NCI-H82 treated with DMSO at 0.1 percent for 48 hours (cell line): ENCODE measurements around the gene SLC25A38.

ENCODE experiments used
- DNase-seq: peaks from one replicate; lab custom pipeline; 2025; ENCODE audit not compliant: unreplicated experiment; lab: John Stamatoyannopoulos, UW

SLC25A38 gene

DNA sequence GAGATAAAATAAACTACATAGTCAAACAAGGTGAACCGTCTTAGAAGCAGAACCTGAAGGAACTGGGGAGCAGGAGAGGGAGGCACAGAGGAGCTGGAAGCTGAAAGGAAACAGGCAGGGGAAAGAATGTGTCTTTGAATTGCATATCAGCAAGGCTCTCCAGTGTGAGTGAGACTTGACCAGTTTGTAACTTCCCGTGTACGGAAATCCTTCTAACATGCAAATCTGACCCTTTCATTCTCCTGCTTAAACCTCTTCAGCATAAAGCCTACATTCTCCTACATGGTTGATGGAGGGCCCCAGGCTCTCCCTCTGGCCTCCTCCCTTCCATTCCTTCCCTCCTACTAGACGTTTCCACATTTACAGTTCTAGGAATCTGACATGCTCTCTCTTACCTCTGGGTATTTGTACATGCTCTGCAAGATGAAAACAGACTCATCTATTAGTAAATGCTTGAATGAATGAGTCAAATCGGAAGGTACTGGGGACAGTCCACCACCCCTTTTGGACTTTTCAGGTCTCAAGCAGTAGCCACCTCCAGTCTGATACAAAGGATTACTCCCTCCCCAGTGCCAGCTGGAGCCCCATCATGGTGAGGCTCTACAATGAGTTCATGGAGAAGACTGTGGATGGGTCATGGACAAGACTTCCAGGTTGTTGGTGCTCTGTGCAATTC, 6.1 kb upstream of the SLC25A38 start:
- DNase-seq, result no peak

DNA sequence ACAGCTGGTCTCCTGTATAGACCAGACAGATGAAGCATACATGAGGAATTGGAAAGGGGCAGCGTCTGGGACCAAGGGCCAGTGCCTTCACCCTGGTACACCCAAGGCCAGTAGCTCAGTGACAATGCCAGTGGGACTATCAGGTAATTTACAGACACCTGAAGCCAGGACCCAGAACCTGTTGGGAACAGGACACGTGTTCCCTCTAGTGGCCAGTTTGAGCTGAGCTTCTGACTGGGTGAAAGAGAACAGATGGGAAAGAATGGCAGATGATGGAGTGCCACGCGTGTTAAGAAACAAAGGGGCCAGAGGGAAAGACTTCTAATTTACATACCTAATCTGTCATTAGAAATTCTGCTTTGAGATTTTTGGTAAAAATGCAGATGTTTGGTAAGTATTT, 5.1 kb upstream of the SLC25A38 start:
- DNase-seq, result no peak

GRCh38 chr3:39378957-39379777, 4.0 kb upstream of the SLC25A38 start:
- DNase-seq, result no peak

DNA sequence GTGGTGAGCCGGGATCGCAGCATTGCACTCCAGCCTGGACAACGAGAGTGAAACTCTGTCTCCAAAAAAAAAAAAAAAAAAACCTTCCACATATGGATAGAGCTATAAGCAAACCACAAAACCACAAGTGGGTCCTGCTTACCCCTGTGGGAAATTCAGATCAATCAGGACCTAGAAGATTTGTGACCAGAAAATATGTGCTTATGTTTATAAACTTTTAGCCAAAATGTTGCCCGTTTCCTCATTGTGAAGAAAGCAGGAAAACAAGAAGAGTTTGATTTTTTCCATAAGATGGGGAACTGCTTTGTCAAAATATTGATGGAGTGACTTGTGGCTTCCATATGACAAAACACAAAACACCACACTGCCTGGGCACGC, 3.4 kb upstream of the SLC25A38 start:
- no peak for DNase-seq

GRCh38 chr3:39381432-39381831, 1.7 kb upstream of the SLC25A38 start:
- DNase-seq, result no peak

DNA sequence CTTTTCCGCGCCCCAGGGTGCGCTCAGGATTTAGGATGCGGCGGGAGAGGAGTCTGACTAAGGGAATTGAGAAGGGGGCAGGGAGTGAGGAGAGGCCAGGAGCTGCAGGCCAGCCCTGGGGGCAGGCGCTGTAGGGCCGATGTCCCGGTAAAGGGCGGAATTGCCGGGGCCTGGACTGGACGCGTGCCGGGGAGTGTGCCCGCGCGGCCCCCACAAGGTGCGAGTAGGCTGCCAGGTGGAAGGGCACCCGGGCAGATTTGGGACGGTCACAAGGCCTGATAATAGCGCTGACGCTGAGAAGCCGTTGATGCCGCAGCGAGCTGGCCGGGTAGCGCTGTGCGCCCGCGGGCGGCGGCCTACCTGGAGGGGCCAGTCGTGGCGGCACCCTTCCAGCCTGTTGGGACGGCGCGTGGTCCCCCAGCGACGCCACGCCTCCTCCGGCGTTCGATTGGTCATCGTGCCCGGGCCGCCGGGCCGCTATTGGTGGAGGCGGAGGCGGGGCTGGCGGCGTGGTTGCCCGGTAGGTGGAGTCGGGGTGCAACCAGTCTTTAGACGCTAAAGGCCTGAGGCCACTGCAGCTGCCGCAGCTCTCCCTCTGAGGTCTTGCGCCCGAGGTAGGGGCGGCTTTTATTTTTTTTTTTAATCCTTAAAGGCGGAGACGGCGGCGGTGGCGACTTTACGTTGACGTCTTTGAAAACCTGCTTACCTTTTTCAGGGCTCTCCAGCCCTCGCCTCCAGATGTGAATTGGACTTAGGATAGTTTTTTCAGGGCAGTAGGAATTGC, 903 bp downstream of the SLC25A38 start:
- DNase-seq, result no peak

DNA sequence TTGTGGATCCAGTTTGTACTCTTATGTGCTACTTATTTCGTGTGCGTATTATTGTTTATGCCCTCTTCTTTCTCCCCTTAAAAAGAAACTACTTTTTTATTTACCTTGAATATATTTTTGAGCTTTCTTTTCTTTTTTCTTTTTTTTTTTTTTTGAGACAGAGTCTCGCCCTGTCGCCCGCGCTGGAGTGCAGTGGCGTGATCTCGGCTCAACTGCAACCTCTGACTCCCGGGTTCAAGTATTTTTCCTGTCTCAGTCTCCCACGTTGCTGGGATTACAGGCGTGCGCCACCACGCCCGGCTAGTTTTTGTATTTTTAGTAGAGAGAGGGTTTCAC, 1.5 kb downstream of the SLC25A38 start:
- no peak for DNase-seq

- no peak for DNase-seq
Measured at GRCh38 chr3:39385456-39386090, 2.4 kb downstream of the SLC25A38 start.

DNA sequence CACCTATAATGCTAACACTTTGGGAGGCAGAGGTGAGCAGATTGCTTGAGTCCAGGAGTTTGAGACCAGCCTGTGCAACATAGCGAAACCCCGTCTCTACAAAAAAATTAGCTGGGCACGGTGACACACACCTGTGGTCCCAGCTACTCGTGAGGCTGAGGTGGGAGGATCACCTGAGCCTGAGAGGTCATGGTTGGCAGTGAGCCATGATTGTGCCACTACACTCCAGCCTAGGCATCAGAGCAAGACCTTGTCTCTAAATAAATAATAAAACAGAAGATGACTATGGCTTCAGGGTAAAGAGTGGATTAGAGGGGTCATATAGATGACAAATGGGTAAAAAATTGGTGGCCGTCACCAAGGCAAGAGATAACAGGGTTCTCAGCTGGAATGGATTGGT, 3.1 kb downstream of the SLC25A38 start:
- DNase-seq, result no peak

- no peak for DNase-seq
Measured at GRCh38 chr3:39387411-39387975, 4.3 kb downstream of the SLC25A38 start.

DNA sequence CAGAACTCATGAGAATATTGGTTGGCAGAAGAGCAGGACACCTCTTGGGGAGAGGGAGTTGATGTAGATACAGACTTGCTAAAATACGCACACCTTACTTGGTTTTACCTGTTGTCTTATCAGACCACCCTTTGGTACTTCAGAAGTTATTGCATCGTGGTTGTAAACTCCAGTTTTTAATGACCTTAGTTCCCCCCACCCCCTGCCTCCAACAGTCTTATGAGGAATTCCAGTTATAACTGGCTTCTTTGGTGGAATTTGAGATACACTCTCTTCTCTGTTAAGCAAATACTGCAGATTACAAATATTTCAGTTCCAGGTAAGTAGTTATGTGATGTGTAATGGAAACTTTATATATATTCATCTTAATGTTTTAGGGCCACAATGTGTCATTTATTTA, 5.0 kb downstream of the SLC25A38 start:
- DNase-seq, result no peak

GRCh38 chr3:39388741-39389248, 5.6 kb downstream of the SLC25A38 start:
- no peak for DNase-seq

DNA sequence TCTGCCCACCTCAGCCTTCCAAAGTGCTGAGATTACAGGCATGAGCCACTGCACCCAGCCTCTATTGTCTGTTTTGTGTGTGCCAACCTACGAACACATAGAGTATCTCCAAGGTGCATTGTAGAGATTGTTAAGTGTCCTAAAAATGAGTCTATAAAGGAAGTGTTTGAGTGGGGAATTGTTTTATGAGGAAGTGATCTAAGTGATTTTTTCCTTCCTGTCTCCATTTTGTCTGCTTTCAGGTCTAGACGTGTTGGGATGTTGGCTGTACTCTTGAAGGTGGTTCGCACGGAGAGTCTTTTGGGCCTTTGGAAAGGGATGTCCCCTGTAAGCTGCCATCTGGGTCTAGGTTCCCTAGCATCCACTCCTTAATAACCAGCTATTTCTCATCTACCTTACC, 7.0 kb downstream of the SLC25A38 start:
- no peak for DNase-seq

- no peak for DNase-seq
Measured at GRCh38 chr3:39396690-39397089, 13.5 kb downstream of the SLC25A38 start.

- no peak for DNase-seq
Measured at GRCh38 chr3:39398700-39399099, 15.5 kb downstream of the SLC25A38 start.

DNA sequence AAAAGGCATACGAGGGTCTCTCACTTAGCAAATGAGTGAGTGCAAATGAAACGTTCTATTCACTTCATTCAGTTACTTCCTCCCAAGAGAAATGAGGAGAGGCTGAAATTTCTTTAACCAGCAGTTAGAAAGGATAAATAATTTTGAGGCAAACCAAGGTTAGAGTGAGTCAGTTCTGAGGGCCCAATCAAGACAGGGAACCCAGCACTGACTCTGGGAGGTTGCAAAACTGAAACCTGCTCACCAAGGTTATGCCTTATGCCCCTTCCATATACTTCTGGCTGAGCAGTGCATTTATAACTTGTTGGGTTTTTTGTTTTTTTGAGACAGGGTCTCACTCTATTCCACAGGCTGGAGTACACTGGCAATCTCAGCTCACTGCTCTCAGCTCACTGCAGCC, 18.8 kb downstream of the SLC25A38 start:
- no peak for DNase-seq

GRCh38 chr3:39404943-39405686, 21.9 kb downstream of the SLC25A38 start:
- no peak for DNase-seq

- no peak for DNase-seq
Measured at GRCh38 chr3:39405687-39406367, 22.7 kb downstream of the SLC25A38 start.

- peak; percentile 93 for DNase-seq
Measured at GRCh38 chr3:39406368-39407258, 23.4 kb downstream of the SLC25A38 start, which contains the start of gene RPSA. RPSA (plus strand) TSS chr3:39406720; CDS start chr3:39407654, 934 bp downstream.
